HL-60 (cell line): ENCODE results near the gene NTRK2.

Source experiments
- GABPA ChIP-seq: IDR thresholded peaks from 2 replicates; pipeline ENCODE4 v1.6.1; 2012; ENCODE audit warnings: low read depth
- POLR2AphosphoS5 ChIP-seq: IDR thresholded peaks from 2 replicates; pipeline ENCODE4 v1.6.1; 2012; ENCODE audit warnings: low read depth
- TF ChIP-seq, protein P1 (sequence below): IDR thresholded peaks from 2 replicates; pipeline ENCODE4 v1.6.1; 2012; ENCODE audit warnings: low read depth; ENCODE audit not compliant: insufficient replicate concordance
- TF ChIP-seq, protein P2 (sequence below): IDR thresholded peaks from one replicate; pipeline ENCODE4 v1.5.1; 2011; ENCODE audit warnings: low read length, control low read depth, inconsistent platforms; ENCODE audit not compliant: insufficient read depth

DNA sequence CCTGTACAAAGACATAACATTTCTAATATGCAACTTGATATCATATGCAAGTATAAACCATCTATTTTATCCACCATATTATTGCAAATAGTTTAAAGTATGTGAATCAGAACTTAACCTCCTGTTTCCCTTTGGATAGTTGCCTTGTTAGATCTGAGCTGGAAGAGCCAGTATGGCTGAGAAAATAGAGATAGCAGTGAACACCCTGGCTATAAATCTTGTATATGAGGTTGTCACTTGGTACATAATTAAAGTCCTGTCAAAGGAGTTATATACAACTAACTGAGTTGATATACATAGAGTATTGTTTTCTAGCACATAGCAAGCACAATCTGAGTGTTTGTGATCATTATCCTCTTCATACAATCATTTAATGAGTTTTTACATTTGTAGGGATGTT lies 272.3 kb downstream of the NTRK2 start:
- TF ChIP-seq, protein P1, sequence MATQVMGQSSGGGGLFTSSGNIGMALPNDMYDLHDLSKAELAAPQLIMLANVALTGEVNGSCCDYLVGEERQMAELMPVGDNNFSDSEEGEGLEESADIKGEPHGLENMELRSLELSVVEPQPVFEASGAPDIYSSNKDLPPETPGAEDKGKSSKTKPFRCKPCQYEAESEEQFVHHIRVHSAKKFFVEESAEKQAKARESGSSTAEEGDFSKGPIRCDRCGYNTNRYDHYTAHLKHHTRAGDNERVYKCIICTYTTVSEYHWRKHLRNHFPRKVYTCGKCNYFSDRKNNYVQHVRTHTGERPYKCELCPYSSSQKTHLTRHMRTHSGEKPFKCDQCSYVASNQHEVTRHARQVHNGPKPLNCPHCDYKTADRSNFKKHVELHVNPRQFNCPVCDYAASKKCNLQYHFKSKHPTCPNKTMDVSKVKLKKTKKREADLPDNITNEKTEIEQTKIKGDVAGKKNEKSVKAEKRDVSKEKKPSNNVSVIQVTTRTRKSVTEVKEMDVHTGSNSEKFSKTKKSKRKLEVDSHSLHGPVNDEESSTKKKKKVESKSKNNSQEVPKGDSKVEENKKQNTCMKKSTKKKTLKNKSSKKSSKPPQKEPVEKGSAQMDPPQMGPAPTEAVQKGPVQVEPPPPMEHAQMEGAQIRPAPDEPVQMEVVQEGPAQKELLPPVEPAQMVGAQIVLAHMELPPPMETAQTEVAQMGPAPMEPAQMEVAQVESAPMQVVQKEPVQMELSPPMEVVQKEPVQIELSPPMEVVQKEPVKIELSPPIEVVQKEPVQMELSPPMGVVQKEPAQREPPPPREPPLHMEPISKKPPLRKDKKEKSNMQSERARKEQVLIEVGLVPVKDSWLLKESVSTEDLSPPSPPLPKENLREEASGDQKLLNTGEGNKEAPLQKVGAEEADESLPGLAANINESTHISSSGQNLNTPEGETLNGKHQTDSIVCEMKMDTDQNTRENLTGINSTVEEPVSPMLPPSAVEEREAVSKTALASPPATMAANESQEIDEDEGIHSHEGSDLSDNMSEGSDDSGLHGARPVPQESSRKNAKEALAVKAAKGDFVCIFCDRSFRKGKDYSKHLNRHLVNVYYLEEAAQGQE, result no peak
- no peak for TF ChIP-seq POLR2AphosphoS5
- no peak for TF ChIP-seq GABPA
- TF ChIP-seq, protein P2, sequence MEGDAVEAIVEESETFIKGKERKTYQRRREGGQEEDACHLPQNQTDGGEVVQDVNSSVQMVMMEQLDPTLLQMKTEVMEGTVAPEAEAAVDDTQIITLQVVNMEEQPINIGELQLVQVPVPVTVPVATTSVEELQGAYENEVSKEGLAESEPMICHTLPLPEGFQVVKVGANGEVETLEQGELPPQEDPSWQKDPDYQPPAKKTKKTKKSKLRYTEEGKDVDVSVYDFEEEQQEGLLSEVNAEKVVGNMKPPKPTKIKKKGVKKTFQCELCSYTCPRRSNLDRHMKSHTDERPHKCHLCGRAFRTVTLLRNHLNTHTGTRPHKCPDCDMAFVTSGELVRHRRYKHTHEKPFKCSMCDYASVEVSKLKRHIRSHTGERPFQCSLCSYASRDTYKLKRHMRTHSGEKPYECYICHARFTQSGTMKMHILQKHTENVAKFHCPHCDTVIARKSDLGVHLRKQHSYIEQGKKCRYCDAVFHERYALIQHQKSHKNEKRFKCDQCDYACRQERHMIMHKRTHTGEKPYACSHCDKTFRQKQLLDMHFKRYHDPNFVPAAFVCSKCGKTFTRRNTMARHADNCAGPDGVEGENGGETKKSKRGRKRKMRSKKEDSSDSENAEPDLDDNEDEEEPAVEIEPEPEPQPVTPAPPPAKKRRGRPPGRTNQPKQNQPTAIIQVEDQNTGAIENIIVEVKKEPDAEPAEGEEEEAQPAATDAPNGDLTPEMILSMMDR, result no peak
